ENCODE measurements around the gene SSPN. TPM values are rescaled to one million over a fixed set of nuclear protein-coding genes. Genes with fewer than 3 reads are reported as not detected.
A peak's percentile ranks its signal among the peaks of the same experiment; 100 is the strongest.

SSPN gene
- total RNA-seq, 1 experiment from 2014 or later, result 0.31 TPM

- no peak for DNase-seq
Measured at GRCh38 chr12:26286186-26286585, 90.8 kb downstream of the SSPN start.

GRCh38 chr12:26287671-26288381 lies 92.5 kb downstream of the SSPN start:
- Histone ChIP-seq H3K36me3 (replicated peaks; ENCODE audit: control insufficient read depth, insufficient read depth, low read length) (no peaks in the 10 kb centered on the region), H3K27me3 (ENCODE audit: control insufficient read depth, insufficient read depth, low read length) (no peaks in the 10 kb centered on the region), H3K4me3 (ENCODE audit: insufficient read depth, low read depth, low read length) (no peak overlapping the region)
- DNase-seq, result no peak

More at GRCh38 chr12:26286186-26286585, 90.8 kb downstream of the SSPN start:
- H3K36me3 ChIP-seq (replicated peaks; ENCODE audit: control insufficient read depth, insufficient read depth, low read length), result no peaks in the 10 kb centered on the region
- no peak overlapping the region for H3K4me3 ChIP-seq (ENCODE audit: insufficient read depth, low read depth, low read length)
- no peaks in the 10 kb centered on the region for H3K27me3 ChIP-seq (ENCODE audit: control insufficient read depth, insufficient read depth, low read length)

GRCh38 chr12:26290565-26290964 lies 95.2 kb downstream of the SSPN start:
- Histone ChIP-seq H3K4me3 (ENCODE audit: insufficient read depth, low read depth, low read length) (no peak overlapping the region), H3K36me3 (replicated peaks; ENCODE audit: control insufficient read depth, insufficient read depth, low read length) (no peaks in the 10 kb centered on the region), H3K27me3 (ENCODE audit: control insufficient read depth, insufficient read depth, low read length) (no peaks in the 10 kb centered on the region)
- no peak for DNase-seq

GRCh38 chr12:26292596-26292995 lies 97.2 kb downstream of the SSPN start:
- no peak for DNase-seq
- no peak overlapping the region for H3K4me3 ChIP-seq (ENCODE audit: insufficient read depth, low read depth, low read length)
- H3K36me3 ChIP-seq (replicated peaks; ENCODE audit: control insufficient read depth, insufficient read depth, low read length), result no peaks in the 10 kb centered on the region
- no peaks in the 10 kb centered on the region for H3K27me3 ChIP-seq (ENCODE audit: control insufficient read depth, insufficient read depth, low read length)

- no peaks in the 10 kb centered on the region for H3K36me3 ChIP-seq (replicated peaks; ENCODE audit: control insufficient read depth, insufficient read depth, low read length)
- no peak overlapping the region for H3K4me3 ChIP-seq (ENCODE audit: insufficient read depth, low read depth, low read length)
- H3K27me3 ChIP-seq (ENCODE audit: control insufficient read depth, insufficient read depth, low read length), result no peaks in the 10 kb centered on the region
- no peak for DNase-seq
Measured at GRCh38 chr12:26293612-26294011, 98.2 kb downstream of the SSPN start.

- DNase-seq, result no peak
- no peaks in the 10 kb centered on the region for H3K27me3 ChIP-seq (ENCODE audit: control insufficient read depth, insufficient read depth, low read length)
- no peaks in the 10 kb centered on the region for H3K36me3 ChIP-seq (replicated peaks; ENCODE audit: control insufficient read depth, insufficient read depth, low read length)
- H3K4me3 ChIP-seq (ENCODE audit: insufficient read depth, low read depth, low read length), result no peak overlapping the region
Measured at GRCh38 chr12:26295001-26295400, 99.6 kb downstream of the SSPN start.

- DNase-seq, result no peak
- H3K36me3 ChIP-seq (replicated peaks; ENCODE audit: control insufficient read depth, insufficient read depth, low read length), result no peaks in the 10 kb centered on the region
- no peaks in the 10 kb centered on the region for H3K27me3 ChIP-seq (ENCODE audit: control insufficient read depth, insufficient read depth, low read length)
- H3K4me3 ChIP-seq (ENCODE audit: insufficient read depth, low read depth, low read length), result no peak overlapping the region
Measured at GRCh38 chr12:26297396-26298070, 102.2 kb downstream of the SSPN start.

- Histone ChIP-seq H3K27me3 (ENCODE audit: control insufficient read depth, insufficient read depth, low read length) (no peaks in the 10 kb centered on the region), H3K4me3 (ENCODE audit: insufficient read depth, low read depth, low read length) (no peak overlapping the region), H3K36me3 (replicated peaks; ENCODE audit: control insufficient read depth, insufficient read depth, low read length) (no peaks in the 10 kb centered on the region)
- peak; percentile 12 for DNase-seq
Measured at GRCh38 chr12:26298785-26299621, 103.6 kb downstream of the SSPN start.

- Histone ChIP-seq H3K36me3 (replicated peaks; ENCODE audit: control insufficient read depth, insufficient read depth, low read length) (no peaks in the 10 kb centered on the region), H3K4me3 (ENCODE audit: insufficient read depth, low read depth, low read length) (no peak overlapping the region), H3K27me3 (ENCODE audit: control insufficient read depth, insufficient read depth, low read length) (no peaks in the 10 kb centered on the region)
- DNase-seq, result no peak
Measured at GRCh38 chr12:26299751-26300150, 104.4 kb downstream of the SSPN start.

Other genes with a start within 250 kb of the SSPN start
- gene RASSF8, start 236.9 kb upstream of the SSPN start, total RNA-seq (2014; rRNA removed; shearing (Covaris generic)), result 22.9 and 34.3 TPM in 2 replicates
- gene BHLHE41, start 70.5 kb upstream of the SSPN start, total RNA-seq (2014; rRNA removed; shearing (Covaris generic)), result 0.14 and 0.33 TPM in 2 replicates